ENCODE results near the gene INPP5A.
A peak's percentile ranks its signal among the peaks of the same experiment; 100 is the strongest.

The INPP5A gene

GRCh38 chr10:132565516-132566209 lies 28.1 kb downstream of the INPP5A start:
- no peak overlapping the region for H3K27ac ChIP-seq
- no peak for TF ChIP-seq CTCF (conservative IDR thresholded peaks at IDR 0.05)

- H3K27ac ChIP-seq: no peak overlapping the region
- no peak for TF ChIP-seq CTCF (conservative IDR thresholded peaks at IDR 0.05)
These were observed 29.3 kb downstream of the INPP5A start for GRCh38 chr10:132566892-132567291.

DNA sequence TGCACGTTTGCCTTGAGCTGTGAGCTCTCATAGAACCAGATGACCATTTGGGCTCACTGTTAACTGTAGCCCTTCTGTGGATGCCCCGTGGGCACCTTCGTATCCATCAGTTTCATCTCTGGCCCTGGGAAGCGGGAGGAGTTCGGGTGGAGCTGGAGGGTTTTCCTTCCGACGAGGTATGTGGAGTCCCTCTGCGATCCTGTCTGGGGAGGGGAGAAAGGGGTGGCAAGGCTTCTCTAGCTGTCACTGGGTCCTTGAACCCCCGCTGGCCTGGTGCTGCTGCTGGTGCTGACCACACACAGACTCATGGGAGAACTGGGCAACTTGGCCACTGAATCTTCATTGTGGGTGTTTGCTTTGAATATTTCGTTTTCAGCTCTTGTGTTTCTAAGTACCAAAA lies 32.7 kb downstream of the INPP5A start:
- H3K27ac ChIP-seq: peak overlapping the region; percentile 59
- no peak for TF ChIP-seq CTCF (conservative IDR thresholded peaks at IDR 0.05)

GRCh38 chr10:132570771-132571649 lies 33.4 kb downstream of the INPP5A start:
- TF ChIP-seq CTCF (conservative IDR thresholded peaks at IDR 0.05): no peak
- H3K27ac ChIP-seq: peak overlapping the region; percentile 59

DNA sequence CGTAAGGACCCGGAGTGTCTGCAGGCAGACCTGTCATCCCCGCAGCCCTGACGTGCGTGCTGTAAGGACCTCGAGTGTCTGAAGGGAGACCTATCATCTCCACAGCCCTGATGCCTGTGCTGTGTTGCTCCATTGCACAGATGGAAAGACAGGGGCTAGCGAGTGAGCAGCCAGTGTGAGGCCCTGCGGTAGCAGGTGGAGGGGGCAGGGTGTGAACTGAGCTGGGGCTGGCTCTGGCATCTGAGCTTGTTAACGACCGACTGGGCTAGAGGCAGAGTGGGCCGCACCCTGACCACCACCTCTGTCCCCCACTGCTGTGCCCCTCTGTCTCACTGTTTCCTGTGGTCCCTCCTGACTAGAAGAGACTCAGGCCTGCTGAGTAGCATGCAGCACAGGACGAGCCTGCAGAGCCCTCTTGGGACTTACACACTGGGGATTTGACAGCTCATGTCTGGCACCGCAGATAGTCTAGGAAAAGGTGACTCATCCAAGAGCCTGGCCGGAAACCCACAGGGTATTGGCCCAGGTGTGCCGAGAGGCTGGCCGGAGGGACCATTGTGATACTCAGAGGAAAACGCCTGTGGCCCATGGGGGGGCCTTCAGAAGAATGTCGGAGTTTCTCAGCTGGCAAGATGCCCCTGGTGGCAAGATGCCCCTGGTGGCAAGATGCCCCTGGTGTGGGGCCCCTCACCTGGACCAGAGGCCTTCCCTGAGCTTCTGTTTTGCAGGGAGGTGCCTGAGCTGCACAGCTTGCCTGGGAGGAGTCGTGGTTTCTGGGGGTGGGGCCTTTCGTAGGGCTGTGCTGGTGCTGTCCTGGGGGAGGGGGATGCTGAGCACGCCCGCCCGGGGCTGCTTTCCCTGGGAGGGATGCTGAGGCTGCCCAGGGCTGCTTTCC lies 34.3 kb downstream of the INPP5A start:
- no peak for TF ChIP-seq CTCF (conservative IDR thresholded peaks at IDR 0.05)
- peak overlapping the region; percentile 59 for H3K27ac ChIP-seq

DNA sequence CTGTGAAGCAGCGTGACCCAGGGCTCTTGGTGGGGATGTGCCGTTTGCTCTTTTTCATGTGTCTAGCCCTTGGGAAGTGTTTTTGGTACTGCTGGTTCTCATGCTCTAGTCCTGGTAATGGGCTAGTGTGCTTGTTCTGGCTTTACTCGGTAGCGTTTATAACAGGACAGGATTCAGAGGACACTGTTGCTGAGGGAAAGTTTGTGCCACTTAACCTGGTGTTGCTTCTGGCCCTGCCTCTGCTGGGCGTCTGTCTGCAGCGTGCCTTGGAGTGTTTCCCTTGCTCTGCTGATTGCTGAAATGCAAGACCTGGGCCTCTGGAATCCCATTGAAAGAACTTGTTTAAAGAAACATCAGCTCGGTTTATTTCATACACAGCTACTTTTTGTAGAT lies 35.0 kb downstream of the INPP5A start:
- peak overlapping the region; percentile 59 for H3K27ac ChIP-seq
- TF ChIP-seq CTCF (conservative IDR thresholded peaks at IDR 0.05): no peak

GRCh38 chr10:132572946-132573345 lies 35.4 kb downstream of the INPP5A start:
- peak overlapping the region; percentile 59; the same call in 1 of the 2 replicates for H3K27ac ChIP-seq

Measured in VCaP (cell line).